GM23338 (cell line): ENCODE results near the gene HRH2. TPM values are rescaled to one million over a fixed set of nuclear protein-coding genes. Genes with fewer than 3 reads are reported as not detected.
A peak's percentile ranks its signal among the peaks of the same experiment; 100 is the strongest.

Experiments used
- ATAC-seq: fragments of 200-7000 bp; cut with Tn5 transposase; 3 replicates; pipeline ENCODE4 v1.9.1; 2020
- DNase-seq: peaks from one replicate; pipeline ENCODE4 v3.0.0-alpha.2; 2015; ENCODE audit warnings: low spot score
- H2AFZ ChIP-seq: fragments of 200-600 bp; sonication (generic); 2 replicates; pipeline ENCODE4 v1.8.0; 2016; ENCODE audit warnings: antibody characterized with exemption, mild to moderate bottlenecking, moderate library complexity
- H3F3A ChIP-seq: fragments of 200-600 bp; sonication (generic); replicated peaks from 2 replicates; pipeline ENCODE4 v1.8.0; 2017; ENCODE audit warnings: antibody characterized with exemption, mixed run types, low read depth
- H3K27ac ChIP-seq: fragments of 200-600 bp; sonication (generic); 2 replicates; pipeline ENCODE4 v1.6.1; 2016; ENCODE audit warnings: low read depth
- H3K27me3 ChIP-seq: fragments of 200-600 bp; sonication (generic); 2 replicates; pipeline ENCODE4 v1.8.0; 2016; ENCODE audit warnings: mild to moderate bottlenecking, mixed run types, moderate library complexity; ENCODE audit not compliant: insufficient read depth
- H3K36me3 ChIP-seq: fragments of 200-600 bp; sonication (generic); 2 replicates; pipeline ENCODE4 v1.8.0; 2016; ENCODE audit warnings: mild to moderate bottlenecking; ENCODE audit not compliant: insufficient read depth
- H3K4me1 ChIP-seq: fragments of 200-600 bp; sonication (generic); 2 replicates; pipeline ENCODE4 v1.8.0; 2016; ENCODE audit warnings: mild to moderate bottlenecking, moderate library complexity; ENCODE audit not compliant: insufficient read depth
- H3K4me2 ChIP-seq: fragments of 200-600 bp; sonication (generic); 2 replicates; pipeline ENCODE4 v1.7.1; 2017; ENCODE audit warnings: mixed run types
- H3K4me3 ChIP-seq: fragments of 200-600 bp; sonication (generic); 2 replicates; pipeline ENCODE4 v1.6.1; 2016; ENCODE audit warnings: mixed run types
- H3K79me2 ChIP-seq: fragments of 200-600 bp; sonication (generic); replicated peaks from 2 replicates; pipeline ENCODE4 v1.8.0; 2017; ENCODE audit warnings: mild to moderate bottlenecking; ENCODE audit not compliant: insufficient read depth
- H3K9me2 ChIP-seq: fragments of 200-600 bp; sonication (generic); 2 replicates; pipeline ENCODE4 v1.8.0; 2017; ENCODE audit not compliant: insufficient read depth
- H4K20me1 ChIP-seq: fragments of 200-600 bp; sonication (generic); replicated peaks from 2 replicates; pipeline ENCODE4 v1.8.0; 2017; ENCODE audit warnings: mild to moderate bottlenecking; ENCODE audit not compliant: insufficient read depth
- H3K27ac Mint-ChIP-seq: 2 replicates; pipeline ENCODE4 v1.8.0; 2020; ENCODE audit warnings: inconsistent platforms, mild to moderate bottlenecking, moderate library complexity, mixed read lengths
- H3K27me3 Mint-ChIP-seq: 3 replicates; pipeline ENCODE4 v1.8.0; 2022; ENCODE audit warnings: low read depth, mild to moderate bottlenecking, moderate library complexity, mixed read lengths, inconsistent platforms; ENCODE audit not compliant: insufficient read depth, poor library complexity
- H3K36me3 Mint-ChIP-seq: 3 replicates; pipeline ENCODE4 v1.8.0; 2021; ENCODE audit warnings: low read depth, mild to moderate bottlenecking, inconsistent platforms, moderate library complexity, mixed read lengths
- H3K4me1 Mint-ChIP-seq: 3 replicates; pipeline ENCODE4 v1.8.0; 2020; ENCODE audit warnings: mild to moderate bottlenecking, inconsistent platforms, mixed read lengths
- H3K4me3 Mint-ChIP-seq: 3 replicates; pipeline ENCODE4 v1.8.0; 2021; ENCODE audit warnings: moderate library complexity, mild to moderate bottlenecking, inconsistent platforms, mixed read lengths
- H3K9me3 Mint-ChIP-seq: 3 replicates; pipeline ENCODE4 v1.8.0; 2020; ENCODE audit warnings: moderate library complexity, mild to moderate bottlenecking, inconsistent platforms, mixed read lengths
- EZH2 ChIP-seq: fragments of 200-600 bp; sonication (generic); IDR thresholded peaks from one replicate; pipeline ENCODE4 v1.8.0; 2017; ENCODE audit warnings: antibody characterized with exemption, mild to moderate bottlenecking, low read depth; ENCODE audit not compliant: unreplicated experiment
- JUNB ChIP-seq: IDR thresholded peaks from one replicate; pipeline ENCODE4 v1.6.1; 2016; ENCODE audit warnings: antibody characterized with exemption; ENCODE audit not compliant: unreplicated experiment
- NANOG ChIP-seq: IDR thresholded peaks from 2 replicates; pipeline ENCODE4 v1.6.1; 2016; ENCODE audit warnings: antibody characterized with exemption, borderline replicate concordance
- STAT1 ChIP-seq: IDR thresholded peaks from one replicate; pipeline ENCODE4 v1.6.1; 2016; ENCODE audit warnings: antibody characterized with exemption; ENCODE audit not compliant: unreplicated experiment
- ZNF114 ChIP-seq: fragments of 250-450 bp; sonication (Bioruptor Pico); IDR thresholded peaks from 2 replicates; pipeline ENCODE4 v1.5.0; 2020; ENCODE audit warnings: mild to moderate bottlenecking, moderate library complexity
- polyA plus RNA-seq: library from polyadenylated mRNA; unstranded; fragments of >200 nt; fragmentation: Nextera tagmentation; extraction: Ambion mirVana; gene quantifications from 2 replicates; pipeline ENCODE4 v1.2.1, GENCODE V29; 2016
- total RNA-seq: library from RNA; depleted of rRNA; stranded (reverse); fragments of >200 nt; shearing (Covaris generic); gene quantifications from 2 replicates; pipeline ENCODE4 v1.2.3, GENCODE V29; 2014
- TF ChIP-seq, protein P1 (sequence below): IDR thresholded peaks from one replicate; pipeline ENCODE4 v1.6.1; 2018; ENCODE audit warnings: antibody characterized with exemption; ENCODE audit not compliant: unreplicated experiment
- TF ChIP-seq, protein P2 (sequence below): fragments of 250-450 bp; sonication (Bioruptor Pico); IDR thresholded peaks from 2 replicates; pipeline ENCODE4 v1.5.0; 2020; ENCODE audit warnings: mild to moderate bottlenecking, moderate library complexity
- TF ChIP-seq, protein P3 (sequence below), 2 experiments: fragments of 200-600 bp in 1 of 2; sonication (generic) in 1 of 2; conservative IDR thresholded peaks; 2 replicates each; pipeline versions ENCODE4 v1.5.1 to v1.6.1; 2016 to 2017; ENCODE audit warnings: antibody characterized with exemption in 2 of 2, low read depth in 2 of 2, mild to moderate bottlenecking in 2 of 2, moderate library complexity in 1 of 2

The HRH2 gene
- total and polyA plus RNA-seq, 2 experiments from 2014 or later, result 6.8 to 7.0 TPM

DNA sequence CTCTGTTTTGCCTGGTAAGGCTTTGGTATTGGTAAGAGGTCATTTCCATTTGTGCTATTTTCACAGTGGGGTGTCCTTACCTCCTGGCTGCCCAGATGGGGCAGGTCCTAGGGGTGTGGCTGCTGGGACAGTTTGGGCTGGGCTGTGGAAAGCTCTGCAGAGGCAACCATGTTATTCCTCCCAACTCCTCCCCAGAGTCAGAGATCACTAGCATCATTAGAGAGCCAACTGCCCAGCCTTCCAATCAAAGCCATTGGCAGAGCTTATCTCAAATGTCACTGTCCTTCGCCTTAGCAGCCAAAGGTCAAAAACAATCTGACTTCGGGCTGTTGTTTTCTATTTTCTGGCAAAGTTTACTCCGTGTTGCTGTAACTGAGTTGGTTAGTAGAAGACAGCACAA, 33.6 kb upstream of the HRH2 start:
- Histone ChIP-seq H3K4me1 (no peaks in the 10 kb centered on the region), H4K20me1 (no peaks in the 10 kb centered on the region), H3F3A (no peaks in the 10 kb centered on the region), H3K4me2 (no peak overlapping the region), H3K27ac (no peak overlapping the region), H2AFZ (no peak overlapping the region), H3K36me3 (peaks cover 6% of the 10 kb centered on the region), H3K79me2 (no peaks in the 10 kb centered on the region), H3K4me3 (no peak overlapping the region), H3K27me3 (no peaks in the 10 kb centered on the region), H3K9me2 (peaks cover 22% of the 10 kb centered on the region)
- Mint-ChIP-seq H3K27me3 (peaks cover 10% of the 10 kb centered on the region), H3K4me1 (peaks cover 8% of the 10 kb centered on the region), H3K9me3 (peaks cover 37% of the 10 kb centered on the region), H3K27ac (no peak overlapping the region), H3K36me3 (peaks cover 28% of the 10 kb centered on the region), H3K4me3 (no peak overlapping the region)
- TF ChIP-seq, protein P1, sequence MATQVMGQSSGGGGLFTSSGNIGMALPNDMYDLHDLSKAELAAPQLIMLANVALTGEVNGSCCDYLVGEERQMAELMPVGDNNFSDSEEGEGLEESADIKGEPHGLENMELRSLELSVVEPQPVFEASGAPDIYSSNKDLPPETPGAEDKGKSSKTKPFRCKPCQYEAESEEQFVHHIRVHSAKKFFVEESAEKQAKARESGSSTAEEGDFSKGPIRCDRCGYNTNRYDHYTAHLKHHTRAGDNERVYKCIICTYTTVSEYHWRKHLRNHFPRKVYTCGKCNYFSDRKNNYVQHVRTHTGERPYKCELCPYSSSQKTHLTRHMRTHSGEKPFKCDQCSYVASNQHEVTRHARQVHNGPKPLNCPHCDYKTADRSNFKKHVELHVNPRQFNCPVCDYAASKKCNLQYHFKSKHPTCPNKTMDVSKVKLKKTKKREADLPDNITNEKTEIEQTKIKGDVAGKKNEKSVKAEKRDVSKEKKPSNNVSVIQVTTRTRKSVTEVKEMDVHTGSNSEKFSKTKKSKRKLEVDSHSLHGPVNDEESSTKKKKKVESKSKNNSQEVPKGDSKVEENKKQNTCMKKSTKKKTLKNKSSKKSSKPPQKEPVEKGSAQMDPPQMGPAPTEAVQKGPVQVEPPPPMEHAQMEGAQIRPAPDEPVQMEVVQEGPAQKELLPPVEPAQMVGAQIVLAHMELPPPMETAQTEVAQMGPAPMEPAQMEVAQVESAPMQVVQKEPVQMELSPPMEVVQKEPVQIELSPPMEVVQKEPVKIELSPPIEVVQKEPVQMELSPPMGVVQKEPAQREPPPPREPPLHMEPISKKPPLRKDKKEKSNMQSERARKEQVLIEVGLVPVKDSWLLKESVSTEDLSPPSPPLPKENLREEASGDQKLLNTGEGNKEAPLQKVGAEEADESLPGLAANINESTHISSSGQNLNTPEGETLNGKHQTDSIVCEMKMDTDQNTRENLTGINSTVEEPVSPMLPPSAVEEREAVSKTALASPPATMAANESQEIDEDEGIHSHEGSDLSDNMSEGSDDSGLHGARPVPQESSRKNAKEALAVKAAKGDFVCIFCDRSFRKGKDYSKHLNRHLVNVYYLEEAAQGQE, result no peak
- TF ChIP-seq, protein P2, sequence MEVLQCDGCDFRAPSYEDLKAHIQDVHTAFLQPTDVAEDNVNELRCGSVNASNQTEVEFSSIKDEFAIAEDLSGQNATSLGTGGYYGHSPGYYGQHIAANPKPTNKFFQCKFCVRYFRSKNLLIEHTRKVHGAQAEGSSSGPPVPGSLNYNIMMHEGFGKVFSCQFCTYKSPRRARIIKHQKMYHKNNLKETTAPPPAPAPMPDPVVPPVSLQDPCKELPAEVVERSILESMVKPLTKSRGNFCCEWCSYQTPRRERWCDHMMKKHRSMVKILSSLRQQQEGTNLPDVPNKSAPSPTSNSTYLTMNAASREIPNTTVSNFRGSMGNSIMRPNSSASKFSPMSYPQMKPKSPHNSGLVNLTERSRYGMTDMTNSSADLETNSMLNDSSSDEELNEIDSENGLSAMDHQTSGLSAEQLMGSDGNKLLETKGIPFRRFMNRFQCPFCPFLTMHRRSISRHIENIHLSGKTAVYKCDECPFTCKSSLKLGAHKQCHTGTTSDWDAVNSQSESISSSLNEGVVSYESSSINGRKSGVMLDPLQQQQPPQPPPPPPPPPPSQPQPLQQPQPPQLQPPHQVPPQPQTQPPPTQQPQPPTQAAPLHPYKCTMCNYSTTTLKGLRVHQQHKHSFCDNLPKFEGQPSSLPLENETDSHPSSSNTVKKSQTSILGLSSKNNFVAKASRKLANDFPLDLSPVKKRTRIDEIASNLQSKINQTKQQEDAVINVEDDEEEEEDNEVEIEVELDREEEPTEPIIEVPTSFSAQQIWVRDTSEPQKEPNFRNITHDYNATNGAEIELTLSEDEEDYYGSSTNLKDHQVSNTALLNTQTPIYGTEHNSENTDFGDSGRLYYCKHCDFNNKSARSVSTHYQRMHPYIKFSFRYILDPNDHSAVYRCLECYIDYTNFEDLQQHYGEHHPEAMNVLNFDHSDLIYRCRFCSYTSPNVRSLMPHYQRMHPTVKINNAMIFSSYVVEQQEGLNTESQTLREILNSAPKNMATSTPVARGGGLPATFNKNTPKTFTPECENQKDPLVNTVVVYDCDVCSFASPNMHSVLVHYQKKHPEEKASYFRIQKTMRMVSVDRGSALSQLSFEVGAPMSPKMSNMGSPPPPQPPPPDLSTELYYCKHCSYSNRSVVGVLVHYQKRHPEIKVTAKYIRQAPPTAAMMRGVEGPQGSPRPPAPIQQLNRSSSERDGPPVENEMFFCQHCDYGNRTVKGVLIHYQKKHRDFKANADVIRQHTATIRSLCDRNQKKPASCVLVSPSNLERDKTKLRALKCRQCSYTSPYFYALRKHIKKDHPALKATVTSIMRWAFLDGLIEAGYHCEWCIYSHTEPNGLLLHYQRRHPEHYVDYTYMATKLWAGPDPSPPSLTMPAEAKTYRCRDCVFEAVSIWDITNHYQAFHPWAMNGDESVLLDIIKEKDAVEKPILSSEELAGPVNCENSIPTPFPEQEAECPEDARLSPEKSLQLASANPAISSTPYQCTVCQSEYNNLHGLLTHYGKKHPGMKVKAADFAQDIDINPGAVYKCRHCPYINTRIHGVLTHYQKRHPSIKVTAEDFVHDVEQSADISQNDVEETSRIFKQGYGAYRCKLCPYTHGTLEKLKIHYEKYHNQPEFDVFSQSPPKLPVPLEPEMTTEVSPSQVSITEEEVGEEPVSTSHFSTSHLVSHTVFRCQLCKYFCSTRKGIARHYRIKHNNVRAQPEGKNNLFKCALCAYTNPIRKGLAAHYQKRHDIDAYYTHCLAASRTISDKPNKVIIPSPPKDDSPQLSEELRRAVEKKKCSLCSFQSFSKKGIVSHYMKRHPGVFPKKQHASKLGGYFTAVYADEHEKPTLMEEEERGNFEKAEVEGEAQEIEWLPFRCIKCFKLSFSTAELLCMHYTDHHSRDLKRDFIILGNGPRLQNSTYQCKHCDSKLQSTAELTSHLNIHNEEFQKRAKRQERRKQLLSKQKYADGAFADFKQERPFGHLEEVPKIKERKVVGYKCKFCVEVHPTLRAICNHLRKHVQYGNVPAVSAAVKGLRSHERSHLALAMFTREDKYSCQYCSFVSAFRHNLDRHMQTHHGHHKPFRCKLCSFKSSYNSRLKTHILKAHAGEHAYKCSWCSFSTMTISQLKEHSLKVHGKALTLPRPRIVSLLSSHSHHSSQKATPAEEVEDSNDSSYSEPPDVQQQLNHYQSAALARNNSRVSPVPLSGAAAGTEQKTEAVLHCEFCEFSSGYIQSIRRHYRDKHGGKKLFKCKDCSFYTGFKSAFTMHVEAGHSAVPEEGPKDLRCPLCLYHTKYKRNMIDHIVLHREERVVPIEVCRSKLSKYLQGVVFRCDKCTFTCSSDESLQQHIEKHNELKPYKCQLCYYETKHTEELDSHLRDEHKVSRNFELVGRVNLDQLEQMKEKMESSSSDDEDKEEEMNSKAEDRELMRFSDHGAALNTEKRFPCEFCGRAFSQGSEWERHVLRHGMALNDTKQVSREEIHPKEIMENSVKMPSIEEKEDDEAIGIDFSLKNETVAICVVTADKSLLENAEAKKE (CRISPR knock-in tag), result no peak
- TF ChIP-seq JUNB, result no peak
- no peak for TF ChIP-seq ZNF114 (CRISPR knock-in tag)
- no peak for TF ChIP-seq EZH2
- TF ChIP-seq NANOG, result no peak
- TF ChIP-seq STAT1, result no peak
- TF ChIP-seq, protein P3, sequence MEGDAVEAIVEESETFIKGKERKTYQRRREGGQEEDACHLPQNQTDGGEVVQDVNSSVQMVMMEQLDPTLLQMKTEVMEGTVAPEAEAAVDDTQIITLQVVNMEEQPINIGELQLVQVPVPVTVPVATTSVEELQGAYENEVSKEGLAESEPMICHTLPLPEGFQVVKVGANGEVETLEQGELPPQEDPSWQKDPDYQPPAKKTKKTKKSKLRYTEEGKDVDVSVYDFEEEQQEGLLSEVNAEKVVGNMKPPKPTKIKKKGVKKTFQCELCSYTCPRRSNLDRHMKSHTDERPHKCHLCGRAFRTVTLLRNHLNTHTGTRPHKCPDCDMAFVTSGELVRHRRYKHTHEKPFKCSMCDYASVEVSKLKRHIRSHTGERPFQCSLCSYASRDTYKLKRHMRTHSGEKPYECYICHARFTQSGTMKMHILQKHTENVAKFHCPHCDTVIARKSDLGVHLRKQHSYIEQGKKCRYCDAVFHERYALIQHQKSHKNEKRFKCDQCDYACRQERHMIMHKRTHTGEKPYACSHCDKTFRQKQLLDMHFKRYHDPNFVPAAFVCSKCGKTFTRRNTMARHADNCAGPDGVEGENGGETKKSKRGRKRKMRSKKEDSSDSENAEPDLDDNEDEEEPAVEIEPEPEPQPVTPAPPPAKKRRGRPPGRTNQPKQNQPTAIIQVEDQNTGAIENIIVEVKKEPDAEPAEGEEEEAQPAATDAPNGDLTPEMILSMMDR (conservative IDR thresholded peaks at IDR 0.05; ENCODE audit: low read depth in 2 of 2), result no peak
- ATAC-seq, result peak; percentile 58
- DNase-seq, result no peak
